HG03520 (cell line): Measurements from ENCODE around the gene NEURL1B.

Experiments used
- ATAC-seq: cut with Tn5 transposase; IDR thresholded peaks from one replicate; pipeline ENCODE4 v1.9.1; 2021; ENCODE audit warnings: mild to moderate bottlenecking, moderate library complexity; ENCODE audit not compliant: unreplicated experiment

NEURL1B gene

DNA sequence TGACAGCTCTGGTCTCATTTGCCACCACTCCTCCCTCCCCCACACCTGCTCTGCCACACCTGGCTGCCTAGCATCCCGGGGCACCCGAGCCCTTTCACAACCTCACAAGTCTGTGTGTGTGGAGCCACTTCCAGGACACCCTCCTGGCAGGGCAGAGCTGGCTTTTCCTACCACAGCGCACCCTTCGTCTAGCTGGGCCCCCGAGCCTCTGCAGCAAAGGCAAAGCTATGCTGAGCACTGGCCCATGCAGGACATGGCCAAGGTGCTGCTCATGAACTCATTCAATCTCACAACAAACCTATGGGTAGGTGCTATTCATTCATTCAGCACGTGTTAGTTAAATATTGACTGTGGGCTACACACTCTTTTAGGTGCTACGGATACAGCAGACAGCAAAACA is 86.5 kb downstream of the NEURL1B start:
- ATAC-seq, result no peak

DNA sequence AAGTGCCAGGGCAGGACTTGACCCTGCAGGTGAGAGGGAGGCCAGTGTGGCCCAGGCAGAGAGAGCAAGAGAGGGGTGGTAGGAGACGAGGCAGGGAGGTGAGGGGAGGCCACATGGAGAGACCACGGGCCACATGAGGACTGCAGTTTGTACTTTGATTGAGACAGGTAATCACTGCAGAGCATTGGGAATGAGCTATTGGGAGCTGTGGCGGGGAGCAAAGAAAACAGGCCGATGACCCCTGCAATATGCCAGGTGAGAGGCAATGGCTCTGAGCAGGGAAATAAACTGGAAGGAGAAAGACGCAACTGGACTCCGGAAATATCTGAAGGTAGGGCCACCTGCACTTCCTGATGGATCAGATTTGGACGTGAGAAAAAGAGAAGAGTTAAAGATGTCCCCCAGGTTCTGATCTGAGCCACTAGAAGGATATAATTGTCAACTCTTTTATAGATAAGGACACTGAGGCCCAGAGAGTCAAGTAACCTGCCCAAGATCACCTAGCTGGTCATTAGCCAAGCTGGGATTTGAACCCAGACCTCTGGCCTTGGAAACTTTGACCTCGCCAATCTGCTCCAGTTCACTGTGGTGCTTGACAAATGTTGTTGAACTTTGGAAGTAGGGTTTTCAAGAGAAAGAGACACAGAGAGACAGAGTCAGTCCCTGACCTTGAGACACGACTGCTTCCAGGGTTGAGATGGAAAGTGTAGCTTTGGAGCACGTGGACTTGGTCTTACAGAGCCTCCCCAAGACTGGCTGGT is 87.6 kb downstream of the NEURL1B start:
- ATAC-seq, result no peak

DNA sequence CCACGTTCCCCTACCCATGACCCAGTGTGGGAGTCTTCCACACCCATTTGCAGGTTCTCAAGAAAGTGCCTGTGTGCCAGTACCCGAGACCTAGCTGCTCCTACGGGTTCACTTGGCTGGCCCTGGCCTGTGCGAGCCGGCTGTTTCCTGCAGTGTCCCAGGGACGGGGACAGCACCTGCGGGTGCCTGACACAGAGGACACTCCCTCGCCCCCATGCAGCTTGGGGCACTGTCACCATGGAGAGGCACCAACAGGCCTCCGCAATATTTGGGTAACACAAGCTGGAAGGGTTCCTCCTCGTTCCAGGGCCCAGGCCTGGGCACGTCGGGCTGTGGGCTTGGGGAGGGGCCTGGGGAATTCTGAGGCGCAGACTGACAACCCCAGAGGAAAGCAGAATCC is 88.5 kb downstream of the NEURL1B start:
- ATAC-seq, result no peak

DNA sequence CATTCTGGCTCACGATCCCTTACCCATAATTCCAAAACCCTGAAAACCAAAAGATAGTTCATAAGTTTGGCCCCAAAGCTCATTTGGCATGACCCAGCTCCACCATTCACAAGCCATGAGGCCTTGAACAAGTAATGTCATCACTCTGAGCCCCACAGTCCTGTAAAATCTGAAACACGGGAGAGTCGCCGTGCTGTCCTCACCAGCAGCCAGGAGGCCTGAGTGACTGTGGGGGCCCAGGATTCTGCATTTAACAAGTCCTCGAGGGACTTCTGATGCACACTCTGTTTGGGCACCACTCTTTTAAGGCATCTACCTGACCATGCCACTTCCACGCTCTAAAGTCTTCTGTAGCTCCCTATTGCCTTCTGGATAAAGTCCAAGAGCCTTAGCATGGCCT is 89.2 kb downstream of the NEURL1B start:
- ATAC-seq, result no peak

DNA sequence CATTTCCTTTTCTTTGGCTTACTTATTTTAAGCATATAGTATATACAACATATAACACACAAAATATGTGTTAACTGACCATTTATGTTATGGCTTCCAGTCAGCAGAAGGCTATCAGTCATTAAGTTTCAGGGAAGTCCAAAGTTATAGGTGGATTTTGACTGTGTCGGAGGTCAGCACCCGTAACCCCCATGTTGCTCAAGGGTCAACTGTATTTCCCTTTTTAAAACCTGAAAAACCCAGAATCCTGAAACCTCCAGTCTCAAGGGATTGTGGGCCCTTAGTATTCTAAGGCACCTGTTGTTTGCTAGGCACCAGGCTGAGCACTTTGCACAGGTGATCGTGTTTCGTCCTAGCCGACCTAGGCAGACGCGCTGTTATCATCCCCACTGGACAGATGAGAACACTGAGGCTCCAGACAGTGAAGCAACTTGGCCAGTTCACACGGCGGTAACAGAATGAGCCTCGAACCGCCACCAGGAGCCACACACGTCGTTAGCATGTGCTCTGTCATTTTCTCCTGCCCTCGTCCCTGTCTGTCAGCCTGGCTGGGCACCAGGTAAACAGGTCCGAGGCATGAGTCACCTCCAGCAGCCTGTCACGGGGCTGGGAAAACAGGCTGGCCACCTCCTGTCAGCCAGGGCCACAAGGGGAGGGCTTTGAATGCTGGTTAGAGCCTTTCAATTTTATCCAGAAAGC is 90.1 kb downstream of the NEURL1B start:
- ATAC-seq, result no peak

DNA sequence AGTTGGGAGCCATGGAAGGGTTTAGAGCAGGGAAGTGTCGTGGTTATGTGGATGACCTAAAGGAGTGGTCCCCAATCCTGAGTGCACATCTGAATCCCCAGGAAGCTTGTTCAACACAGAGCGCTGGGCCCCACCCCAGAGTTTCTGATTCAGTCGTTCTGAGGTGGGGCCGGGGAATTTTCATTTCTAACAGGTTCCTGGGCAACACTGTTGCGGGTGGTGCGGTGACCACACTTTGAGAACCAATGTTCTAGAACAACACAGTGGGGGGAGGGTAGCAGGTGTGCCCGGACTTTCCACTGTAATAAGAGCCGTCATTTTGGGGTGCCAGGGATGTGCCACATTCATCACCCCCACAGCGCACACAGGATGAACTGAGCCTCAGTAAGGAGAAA is 90.6 kb downstream of the NEURL1B start:
- ATAC-seq, result no peak

DNA sequence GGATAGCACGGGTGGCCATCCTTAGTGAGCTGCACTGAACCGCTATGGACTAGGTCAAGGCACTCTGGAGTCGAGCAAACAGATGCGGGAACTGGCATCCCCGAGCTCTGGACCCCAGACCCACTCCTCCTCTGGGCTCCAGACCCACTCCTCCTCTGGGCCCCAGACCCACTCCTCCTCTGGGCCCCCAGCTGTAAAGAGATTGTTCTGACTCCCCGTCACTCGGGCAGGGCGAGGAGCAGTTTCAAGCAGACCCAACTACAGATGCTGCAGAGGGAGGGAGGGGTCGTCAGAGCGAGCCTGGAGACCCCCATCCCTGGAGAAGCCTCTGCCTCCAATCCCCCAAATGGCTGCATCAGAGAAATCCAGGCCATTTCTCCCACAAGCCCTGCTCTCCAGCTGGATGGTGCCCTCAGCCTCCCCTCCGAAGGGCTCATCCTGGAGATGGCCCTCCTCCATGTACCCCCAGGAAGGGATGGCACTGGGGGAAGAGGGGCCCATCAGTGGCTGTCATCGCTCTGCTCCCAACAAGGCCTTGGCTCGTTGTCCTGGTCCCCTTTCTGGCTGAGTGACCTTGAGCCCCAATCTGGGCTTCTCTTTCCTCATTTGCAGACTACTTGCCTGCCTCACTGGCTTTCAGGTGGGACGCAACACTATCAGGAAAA is 91.3 kb downstream of the NEURL1B start:
- ATAC-seq, result no peak

DNA sequence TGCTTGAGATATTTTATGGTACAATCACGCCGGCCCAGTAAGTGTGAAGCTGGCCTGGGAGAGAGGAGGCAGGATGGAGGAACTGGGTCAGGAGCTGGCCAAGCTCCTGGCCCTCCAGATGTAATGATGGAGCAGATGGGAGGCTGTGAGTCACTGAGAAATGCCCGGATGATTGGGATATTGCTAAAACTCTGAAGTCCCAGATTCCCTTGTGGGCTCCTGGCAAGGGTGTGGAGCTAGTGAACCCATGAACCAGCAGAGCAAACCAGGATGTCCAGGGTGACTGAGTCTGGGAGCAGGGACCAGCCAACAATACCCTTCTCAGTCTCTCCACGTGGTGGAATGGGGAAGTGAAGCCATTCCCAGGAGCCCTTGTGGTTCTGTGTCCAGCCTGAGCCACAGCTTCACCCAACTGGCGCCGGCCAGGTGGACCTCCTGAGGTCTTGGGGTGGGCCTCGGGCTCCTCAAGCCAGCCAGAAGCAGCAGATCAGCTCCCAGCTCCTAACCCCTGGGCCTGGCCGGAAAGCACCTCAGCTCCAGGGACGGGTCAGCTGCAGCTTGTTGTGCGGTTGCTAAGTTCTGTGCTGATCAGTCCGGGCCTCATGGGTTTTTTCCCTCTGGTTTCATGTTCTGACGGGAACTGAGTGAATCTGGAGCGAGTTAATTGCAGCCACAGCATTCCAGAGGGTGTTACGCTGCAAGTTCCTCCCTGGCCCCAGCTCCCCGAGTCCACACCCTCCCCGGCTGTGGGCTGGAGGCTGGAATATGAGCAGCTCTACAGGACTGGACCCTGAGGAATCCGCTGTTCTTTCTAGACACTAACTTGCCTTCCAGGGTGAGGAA is 92.3 kb downstream of the NEURL1B start:
- no peak for ATAC-seq

DNA sequence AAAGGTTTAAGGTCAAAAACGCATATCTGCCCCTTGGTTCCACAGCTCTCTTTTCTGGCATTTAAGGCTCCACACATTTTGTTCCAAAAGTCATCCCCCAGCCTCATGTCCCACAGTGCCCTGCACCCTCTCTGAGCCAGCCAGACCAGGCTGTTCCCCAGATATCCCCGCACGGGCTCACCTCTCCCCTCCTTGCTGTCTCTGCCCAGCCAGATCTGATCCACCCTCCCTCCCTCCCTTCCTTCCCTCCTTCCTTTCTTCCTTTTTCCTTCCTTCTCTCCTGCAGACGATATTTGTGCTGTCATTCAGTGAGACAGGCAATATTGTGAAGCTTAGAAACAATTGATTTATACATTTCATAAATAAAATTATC is 92.9 kb downstream of the NEURL1B start:
- ATAC-seq, result no peak

DNA sequence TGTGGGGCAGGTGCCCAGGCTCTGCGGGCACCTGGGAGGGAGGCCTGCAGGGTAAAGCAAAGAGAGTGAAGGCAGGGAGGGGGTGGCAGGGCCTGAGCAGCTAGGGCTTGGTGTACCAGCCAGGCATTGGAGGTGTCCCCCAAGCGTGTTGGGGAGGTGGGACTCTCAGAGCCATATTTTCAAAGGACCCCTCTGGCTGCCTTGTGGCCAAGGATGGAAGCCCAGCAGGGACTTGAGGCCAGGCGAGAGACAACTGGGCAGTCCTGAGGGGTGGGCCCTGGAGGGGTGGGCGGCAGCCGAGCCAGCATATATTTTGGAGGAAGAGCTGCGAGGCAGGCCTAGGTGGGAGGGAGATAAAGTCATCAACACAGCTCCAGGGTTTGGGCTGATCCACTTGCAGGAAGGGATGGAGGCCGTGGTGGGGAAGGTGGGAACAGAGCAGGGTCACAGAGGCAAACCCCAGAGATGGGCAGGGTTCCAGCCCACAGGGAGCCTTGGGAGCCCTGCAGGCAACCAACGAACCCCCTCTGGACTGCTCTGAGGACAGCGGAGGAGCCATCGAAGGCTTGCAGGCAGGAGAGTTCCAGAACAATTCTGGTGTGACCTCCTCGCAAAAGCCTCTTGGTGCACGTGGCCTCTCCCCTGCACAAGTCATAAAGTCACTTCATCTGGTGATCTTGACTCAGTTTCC is 94.2 kb downstream of the NEURL1B start:
- no peak for ATAC-seq

DNA sequence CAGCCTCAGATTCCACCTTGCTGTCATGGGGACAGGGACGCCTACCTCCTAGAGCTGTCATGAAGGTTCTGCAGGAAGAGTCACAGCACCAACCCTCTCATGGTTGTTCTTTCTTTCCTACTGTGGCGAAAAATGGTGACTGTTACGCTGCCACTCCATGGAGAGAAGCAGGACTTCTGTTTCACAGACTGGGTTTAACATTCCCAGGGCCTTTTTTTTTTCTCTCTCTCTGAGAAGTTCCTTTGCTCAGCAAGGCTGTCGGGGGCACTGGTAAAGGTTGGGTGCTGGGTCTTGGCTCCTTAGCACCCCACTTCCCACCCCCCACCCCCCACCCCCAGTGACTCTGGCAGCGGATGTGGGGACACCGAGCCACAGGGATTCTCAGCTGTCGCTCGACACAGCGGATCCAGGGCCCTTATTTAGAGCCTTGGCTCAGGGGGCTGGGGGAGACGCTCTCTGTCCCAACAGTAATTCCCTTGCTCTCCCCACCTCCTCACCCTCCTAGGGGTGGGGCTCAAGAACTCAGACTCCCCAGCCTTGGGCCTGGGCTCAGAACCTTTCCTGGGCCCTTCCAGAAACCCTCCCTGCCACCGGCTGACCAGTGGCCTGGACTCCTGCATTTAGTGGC is 95.6 kb downstream of the NEURL1B start:
- ATAC-seq, result no peak

DNA sequence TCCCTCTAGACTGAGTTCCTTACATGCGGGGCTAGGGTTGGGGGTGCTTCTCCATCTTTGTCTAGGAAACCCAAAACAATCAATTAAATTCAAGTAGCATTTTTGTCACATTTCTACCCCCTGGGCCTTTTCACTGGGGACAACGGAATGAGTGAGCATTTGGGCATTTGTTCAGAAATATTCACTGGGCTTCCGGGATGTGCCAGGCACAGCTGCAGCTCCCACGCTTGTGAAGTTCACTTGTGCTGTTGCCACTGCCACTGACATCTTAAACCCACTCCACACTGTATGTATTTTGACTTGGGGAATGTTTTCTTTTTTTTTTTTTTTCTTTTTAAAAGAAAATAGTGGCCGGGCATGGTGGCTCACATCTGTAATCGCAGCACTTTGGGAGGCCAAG is 98.3 kb downstream of the NEURL1B start:
- ATAC-seq, result no peak

DNA sequence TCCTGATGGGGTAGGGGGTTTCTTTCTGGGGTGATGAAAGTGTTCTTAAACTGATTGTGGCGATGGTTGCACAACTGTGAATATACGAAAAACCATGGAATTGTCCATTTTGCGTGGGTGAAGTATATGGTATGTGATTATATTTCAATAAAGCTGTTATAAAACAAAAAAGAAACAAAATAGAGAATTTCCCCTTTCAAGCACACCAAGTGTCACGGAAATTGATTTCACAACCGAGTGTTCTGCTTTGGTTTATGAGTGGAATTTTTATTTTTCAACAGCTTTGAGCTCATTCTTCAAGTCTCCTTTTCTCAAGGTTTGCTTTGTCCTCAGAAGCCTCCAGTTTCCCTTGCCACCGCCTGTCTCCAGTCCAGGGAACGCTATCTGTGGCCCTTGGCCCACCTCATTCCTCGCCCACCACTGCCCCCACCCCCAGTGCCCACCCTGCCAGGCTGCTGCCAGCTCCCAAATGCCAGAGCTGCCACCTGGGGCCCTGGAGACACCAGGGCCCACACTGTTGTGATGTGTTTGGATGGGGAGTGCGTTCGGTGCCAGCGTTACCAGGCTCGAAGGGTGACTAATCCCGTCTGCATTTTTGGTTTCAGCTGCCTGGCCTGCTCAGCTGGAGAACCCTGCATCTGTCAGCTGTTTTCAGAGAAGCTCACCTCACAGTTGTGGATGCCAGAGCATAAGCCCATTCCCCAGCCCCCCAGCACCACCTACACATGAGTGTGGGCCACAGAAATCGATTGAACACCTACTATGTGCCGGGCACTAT is 99.6 kb downstream of the NEURL1B start:
- ATAC-seq, result no peak
